ENCODE results near the gene ERCC4.

ERCC4 gene

DNA sequence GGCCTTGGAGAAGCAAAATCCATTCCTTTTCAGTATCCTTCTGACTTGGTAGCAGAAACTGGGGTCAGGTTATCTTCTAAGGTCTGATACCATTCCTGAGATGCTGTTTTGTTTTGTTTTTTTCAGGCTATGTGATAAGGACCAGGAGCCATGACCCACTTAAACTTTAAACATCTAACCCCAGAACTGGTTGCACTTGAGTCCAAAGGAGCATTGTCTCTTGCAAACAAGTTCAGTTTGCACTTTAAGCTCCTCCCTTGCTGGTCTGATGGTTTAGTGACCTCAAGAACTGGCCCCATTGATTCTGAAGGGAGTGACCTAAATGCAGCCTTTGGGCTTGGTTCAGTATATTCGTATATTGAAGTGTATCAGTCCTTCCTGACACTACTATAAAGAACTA is 75.2 kb downstream of the ERCC4 start:
- no peak for DNase-seq

DNA sequence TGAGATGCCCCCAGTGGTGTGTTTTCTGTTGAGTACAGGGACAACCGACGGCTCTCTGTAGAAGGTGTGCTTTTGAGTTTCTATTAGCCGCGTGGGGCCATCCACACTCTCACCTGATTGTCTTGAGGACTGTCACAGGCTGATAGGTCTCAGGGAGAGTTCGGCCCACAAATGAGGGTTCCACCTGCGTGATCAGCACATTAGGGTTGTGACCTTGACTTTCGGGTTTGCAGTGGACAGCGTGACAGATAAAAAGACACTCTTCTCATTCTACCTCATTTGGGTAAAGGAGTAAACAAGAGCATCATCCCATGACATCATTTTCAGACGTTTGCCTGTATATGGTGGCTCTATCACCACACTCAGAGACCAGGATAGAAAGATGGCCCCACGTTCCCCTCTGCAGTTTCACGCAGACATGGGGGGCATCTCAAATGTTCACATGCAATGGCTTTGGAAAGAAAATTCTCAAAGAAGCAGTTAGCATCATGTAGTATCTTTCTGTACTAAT is 76.9 kb downstream of the ERCC4 start:
- DNase-seq: no peak

DNA sequence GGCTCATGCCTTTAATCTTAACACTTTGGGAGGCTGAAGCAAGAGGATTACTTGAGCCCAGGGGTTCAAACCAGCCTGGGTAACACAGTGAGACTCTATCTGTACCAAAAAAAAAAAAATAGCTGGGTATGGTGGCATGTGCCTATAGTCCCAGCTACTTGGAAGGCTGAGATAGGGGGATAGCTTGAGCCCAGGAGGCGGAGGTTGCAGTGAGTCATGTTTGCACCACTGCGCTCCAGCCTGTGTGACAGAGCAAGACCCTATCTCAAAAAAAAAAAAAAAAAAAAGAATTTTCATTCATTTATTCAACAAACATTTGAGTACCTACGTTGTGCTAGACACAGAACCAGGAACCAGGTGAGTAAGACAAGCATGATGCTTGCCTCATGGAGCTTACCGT is 77.6 kb downstream of the ERCC4 start:
- DNase-seq: no peak

DNA sequence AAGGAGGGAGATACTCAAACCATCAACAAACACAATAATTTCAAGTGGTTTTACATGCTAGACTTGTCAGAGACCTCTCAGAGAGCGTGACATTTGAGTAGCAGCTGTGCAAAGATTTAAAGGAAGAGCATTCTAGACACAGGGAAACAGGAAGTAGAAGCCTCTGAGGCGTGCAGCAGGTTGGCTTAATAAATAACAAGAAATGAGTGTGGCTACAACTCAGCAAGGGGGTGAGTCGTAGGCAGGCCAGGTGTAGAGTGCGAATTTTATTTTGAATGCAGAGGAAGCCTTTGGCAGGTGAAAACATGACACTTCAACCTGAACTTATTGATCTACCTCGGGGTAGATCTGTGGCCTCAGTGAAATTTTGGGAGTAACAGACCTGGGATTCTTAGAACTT is 78.0 kb downstream of the ERCC4 start:
- DNase-seq: peak; percentile 45 to 74 (median 57)

DNA sequence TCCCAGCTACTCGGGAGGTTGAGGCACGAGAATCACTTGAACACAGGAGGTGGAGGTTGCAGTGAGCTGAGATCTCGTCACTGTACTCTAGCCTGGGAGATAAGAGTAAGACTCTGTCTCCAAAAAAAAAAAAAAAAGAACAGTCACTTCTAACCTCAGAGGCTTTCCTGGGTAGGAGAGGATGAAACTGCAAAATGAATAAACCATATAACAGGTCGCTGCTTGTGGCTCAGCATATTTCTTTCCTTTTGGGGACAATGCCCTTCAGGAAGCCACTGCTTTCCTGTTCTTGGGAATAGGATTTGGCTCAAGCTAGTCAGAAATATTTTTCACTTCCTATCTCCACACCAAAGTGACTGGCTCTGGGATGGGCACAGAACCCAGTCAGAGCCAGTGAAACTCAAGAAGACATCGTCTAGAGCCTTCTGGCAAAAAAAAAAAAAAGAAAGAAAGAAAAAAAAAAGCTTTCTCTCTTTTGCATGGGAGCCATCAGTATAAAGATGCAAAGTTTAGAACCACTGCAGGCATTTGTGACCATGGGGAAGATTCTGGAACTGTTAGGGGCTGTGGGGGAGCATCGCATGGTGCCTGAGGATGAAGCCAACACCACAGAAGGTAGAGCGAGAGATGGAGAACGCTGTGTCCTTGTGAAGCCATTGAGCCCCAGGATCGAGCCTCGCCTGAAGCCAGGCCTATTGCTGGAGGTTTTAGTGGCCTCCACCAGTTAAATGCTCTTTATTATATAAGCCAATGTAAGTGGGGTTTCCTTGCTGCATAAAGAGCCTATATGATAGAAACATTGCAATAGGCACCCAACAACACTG is 79.3 kb downstream of the ERCC4 start:
- DNase-seq: no peak

DNA sequence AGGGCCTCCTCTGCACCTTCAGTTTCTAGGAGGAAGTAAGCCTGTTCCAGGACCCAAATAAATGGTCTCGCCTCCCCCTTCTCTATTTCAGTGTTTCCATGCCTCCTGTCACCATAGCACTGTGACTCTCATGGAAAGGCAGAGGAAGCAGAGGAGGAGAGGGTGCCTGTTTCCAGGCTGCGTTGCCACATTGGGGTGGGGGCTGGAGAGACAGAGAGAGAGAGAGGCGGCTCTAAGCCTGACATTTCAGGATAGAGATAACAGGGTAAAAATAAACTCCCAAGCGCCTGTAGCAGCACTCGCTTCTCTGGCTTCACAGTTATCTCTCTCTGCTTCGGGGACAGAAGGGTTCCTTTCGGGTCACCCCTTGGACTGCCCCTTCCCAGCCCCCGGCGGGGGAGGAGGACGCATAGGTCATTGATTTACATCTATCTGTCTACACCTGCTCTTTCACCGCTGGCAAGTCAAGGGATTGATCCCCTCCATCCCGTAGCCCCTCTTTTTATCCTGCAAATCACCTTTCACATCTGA is 80.0 kb downstream of the ERCC4 start:
- peak in 3 of 4 experiments; percentile 33 to 49 (median 48) for DNase-seq

DNA sequence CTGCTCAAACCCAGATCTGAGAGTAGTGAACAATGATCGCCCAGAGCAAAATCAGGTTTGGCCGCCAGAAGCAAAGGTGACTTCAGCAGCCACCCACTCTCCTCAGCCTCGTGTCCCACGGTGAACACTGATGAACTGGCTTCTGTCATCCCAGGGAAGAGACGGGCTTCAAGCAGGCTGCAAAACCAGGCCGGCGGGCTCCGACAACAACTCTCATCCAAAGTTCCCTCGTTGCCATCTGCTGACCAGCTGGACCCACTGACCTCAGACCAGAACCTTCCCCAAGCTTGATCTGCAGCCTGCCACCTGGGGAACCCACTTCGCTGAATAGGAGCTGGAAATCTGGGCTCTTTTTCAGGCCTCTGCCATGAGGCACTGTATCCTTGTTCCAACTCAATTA is 81.6 kb downstream of the ERCC4 start:
- no peak for DNase-seq

Measured in suppressor macrophage (primary cell).